T-helper 2 cell treated with Interferon-gamma antibody and Interleukin-4, amounts not matched to agents 5 μg/mL and 100 μg/mL, for 36 hours (primary cell): ENCODE data around the gene VSIG10L.
A peak's percentile ranks its signal among the peaks of the same experiment; 100 is the strongest.

Experiments
- DNase-seq: peaks from one replicate; pipeline ENCODE4 v3.0.0; 2021; ENCODE audit warnings: low spot score
- H3K27ac Mint-ChIP-seq: one replicate; pipeline ENCODE4 v1.8.0; 2021; ENCODE audit warnings: mild to moderate bottlenecking, mixed read lengths
- H3K27me3 Mint-ChIP-seq: one replicate; pipeline ENCODE4 v1.8.0; 2021; ENCODE audit warnings: low read depth, mixed read lengths
- H3K36me3 Mint-ChIP-seq: one replicate; pipeline ENCODE4 v1.8.0; 2021; ENCODE audit warnings: low read depth, mixed read lengths
- H3K4me1 Mint-ChIP-seq: one replicate; pipeline ENCODE4 v1.8.0; 2021; ENCODE audit warnings: low read depth, mixed read lengths
- H3K4me3 Mint-ChIP-seq: one replicate; pipeline ENCODE4 v1.8.0; 2022; ENCODE audit warnings: mild to moderate bottlenecking, moderate library complexity, mixed read lengths
- H3K9me3 Mint-ChIP-seq: one replicate; pipeline ENCODE4 v1.8.0; 2021; ENCODE audit warnings: mixed read lengths

The VSIG10L gene

DNA sequence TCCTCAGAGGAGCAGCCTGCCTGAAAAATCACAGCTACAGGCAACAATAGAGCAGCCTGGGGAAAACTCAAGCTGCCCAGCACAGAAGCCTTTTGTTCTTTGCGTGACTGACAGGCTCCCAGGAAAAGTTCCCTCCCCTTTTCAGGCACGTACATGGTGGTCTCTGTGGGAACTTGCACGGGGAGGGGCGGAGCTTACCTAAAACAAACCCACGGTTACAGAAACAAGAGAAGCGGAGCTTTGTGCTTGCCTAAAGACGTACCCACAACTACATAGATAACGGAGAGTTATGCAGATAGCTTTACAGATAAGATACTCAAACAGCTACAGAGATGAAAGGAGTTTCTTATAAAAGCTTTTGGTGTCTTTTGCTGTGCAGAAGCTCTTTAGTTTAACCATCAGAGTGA is 12.8 kb upstream of the VSIG10L start:
- Mint-ChIP-seq H3K27me3 (no peaks in the 10 kb centered on the region), H3K36me3 (peaks cover 46% of the 10 kb centered on the region), H3K4me3 (peak overlapping the region; percentile 72), H3K9me3 (no peaks in the 10 kb centered on the region), H3K4me1 (peaks cover 42% of the 10 kb centered on the region), H3K27ac (peak overlapping the region; percentile 89)
- DNase-seq, result peak; percentile 70

DNA sequence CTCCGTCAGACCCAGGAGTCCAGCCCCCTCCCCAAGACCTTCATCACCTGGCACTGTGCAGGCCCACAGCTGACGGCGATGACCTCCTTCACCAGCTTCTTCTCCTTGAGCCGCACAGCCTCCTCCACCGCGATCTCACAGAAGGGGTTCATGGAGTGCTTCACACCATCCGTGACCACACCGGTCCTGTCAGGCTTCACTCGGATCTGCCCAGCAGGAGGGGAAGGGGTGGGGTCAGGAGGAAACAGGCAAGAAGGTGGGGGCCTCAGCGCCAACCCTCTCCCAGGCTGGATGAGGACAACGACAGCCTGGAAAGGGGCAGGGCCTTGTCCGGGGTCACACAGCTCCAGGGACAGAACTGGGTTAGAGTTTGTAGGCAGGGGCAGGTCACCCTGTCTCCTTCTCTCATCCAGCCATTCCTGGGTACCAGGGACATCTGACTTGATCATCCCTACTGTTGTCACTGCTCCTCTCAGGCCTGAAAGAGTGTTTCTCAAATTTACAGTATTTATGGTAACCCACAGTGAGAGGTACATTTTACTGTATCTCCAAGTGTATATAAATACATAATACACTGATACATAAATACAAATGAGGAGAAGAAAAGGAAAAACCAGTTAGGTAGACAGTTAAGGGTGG is 12.3 kb upstream of the VSIG10L start:
- H3K27ac Mint-ChIP-seq, result peak overlapping the region; percentile 89
- H3K4me3 Mint-ChIP-seq, result peak overlapping the region; percentile 72
- H3K9me3 Mint-ChIP-seq, result no peaks in the 10 kb centered on the region
- peaks cover 42% of the 10 kb centered on the region for H3K36me3 Mint-ChIP-seq
- no peaks in the 10 kb centered on the region for H3K27me3 Mint-ChIP-seq
- no peak for DNase-seq
- peaks cover 37% of the 10 kb centered on the region for H3K4me1 Mint-ChIP-seq

GRCh38 chr19:51352783-51353360 is 10.9 kb upstream of the VSIG10L start:
- no peaks in the 10 kb centered on the region for H3K9me3 Mint-ChIP-seq
- no peak overlapping the region for H3K27ac Mint-ChIP-seq
- no peak for DNase-seq
- no peaks in the 10 kb centered on the region for H3K27me3 Mint-ChIP-seq
- H3K36me3 Mint-ChIP-seq, result peaks cover 40% of the 10 kb centered on the region
- no peak overlapping the region for H3K4me3 Mint-ChIP-seq
- peaks cover 32% of the 10 kb centered on the region for H3K4me1 Mint-ChIP-seq

- Mint-ChIP-seq H3K27me3 (no peaks in the 10 kb centered on the region), H3K9me3 (no peaks in the 10 kb centered on the region), H3K36me3 (peaks cover 43% of the 10 kb centered on the region), H3K4me3 (no peak overlapping the region), H3K27ac (peak overlapping the region; percentile 13), H3K4me1 (peaks cover 24% of the 10 kb centered on the region)
- no peak for DNase-seq
Measured at GRCh38 chr19:51351266-51351990, 9.5 kb upstream of the VSIG10L start.

- no peak overlapping the region for H3K4me3 Mint-ChIP-seq
- no peaks in the 10 kb centered on the region for H3K27me3 Mint-ChIP-seq
- peaks cover 41% of the 10 kb centered on the region for H3K36me3 Mint-ChIP-seq
- no peak overlapping the region for H3K27ac Mint-ChIP-seq
- no peak for DNase-seq
- H3K9me3 Mint-ChIP-seq, result no peaks in the 10 kb centered on the region
- H3K4me1 Mint-ChIP-seq, result peaks cover 16% of the 10 kb centered on the region
Measured at GRCh38 chr19:51347209-51347928, 5.4 kb upstream of the VSIG10L start.

DNA sequence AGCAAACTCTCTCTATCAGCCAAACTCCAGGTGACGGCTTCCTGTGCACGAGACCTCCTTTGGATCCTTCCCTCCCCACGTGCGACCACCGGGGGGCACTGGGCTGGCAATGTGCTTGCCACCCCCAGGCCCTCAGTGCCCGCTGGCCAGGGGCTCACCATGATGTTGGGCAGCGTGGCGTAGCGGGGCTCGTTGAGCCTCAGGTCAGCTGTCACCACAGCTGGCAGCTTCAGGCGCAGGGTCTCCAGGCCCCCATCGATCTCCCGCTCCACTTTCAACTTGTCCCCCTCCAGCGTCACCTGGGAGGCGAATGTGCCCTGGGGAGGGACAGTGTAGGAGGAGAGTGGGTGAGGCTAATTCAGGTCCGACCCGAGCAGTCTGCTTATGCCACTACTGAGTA is 4.8 kb upstream of the VSIG10L start:
- H3K4me1 Mint-ChIP-seq, result peaks cover 17% of the 10 kb centered on the region
- no peaks in the 10 kb centered on the region for H3K27me3 Mint-ChIP-seq
- H3K27ac Mint-ChIP-seq, result no peak overlapping the region
- no peak for DNase-seq
- peaks cover 34% of the 10 kb centered on the region for H3K36me3 Mint-ChIP-seq
- no peak overlapping the region for H3K4me3 Mint-ChIP-seq
- no peaks in the 10 kb centered on the region for H3K9me3 Mint-ChIP-seq

DNA sequence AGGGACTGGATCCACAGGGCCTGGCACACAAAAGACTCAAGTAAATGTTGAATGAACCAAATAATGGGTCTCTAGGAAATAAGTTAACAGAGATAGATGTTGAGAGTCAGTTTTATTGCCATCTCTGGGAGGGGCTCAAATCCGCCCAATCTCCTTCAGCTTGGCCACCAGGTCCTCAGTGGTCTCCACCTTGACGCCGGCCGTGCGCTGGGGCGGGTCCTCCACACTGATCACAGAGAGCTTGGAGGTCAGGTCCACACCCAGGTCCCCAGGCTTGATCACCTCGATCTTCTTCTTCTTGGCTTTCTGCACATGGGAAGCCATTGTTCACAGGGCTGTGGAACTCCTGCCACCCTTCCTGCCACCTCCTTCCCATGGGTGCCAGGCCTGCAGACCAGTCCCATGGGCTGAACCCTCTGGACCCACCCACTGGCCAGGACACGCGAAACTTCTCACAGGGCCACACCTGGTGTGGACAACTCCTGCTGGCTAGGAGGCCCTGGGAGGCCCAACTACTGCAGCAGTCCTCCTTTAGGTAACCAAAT is 3.2 kb upstream of the VSIG10L start:
- Mint-ChIP-seq H3K4me1 (peaks cover 17% of the 10 kb centered on the region), H3K27me3 (no peaks in the 10 kb centered on the region), H3K4me3 (no peak overlapping the region), H3K9me3 (no peaks in the 10 kb centered on the region), H3K36me3 (peaks cover 21% of the 10 kb centered on the region), H3K27ac (no peak overlapping the region)
- DNase-seq, result no peak

GRCh38 chr19:51342631-51343569 is 961 bp upstream of the VSIG10L start:
- H3K9me3 Mint-ChIP-seq, result no peaks in the 10 kb centered on the region
- H3K27me3 Mint-ChIP-seq, result no peaks in the 10 kb centered on the region
- H3K4me3 Mint-ChIP-seq, result no peak overlapping the region
- no peak for DNase-seq
- H3K27ac Mint-ChIP-seq, result peak overlapping the region; percentile 3
- H3K36me3 Mint-ChIP-seq, result peaks cover 18% of the 10 kb centered on the region
- H3K4me1 Mint-ChIP-seq, result peaks cover 26% of the 10 kb centered on the region

DNA sequence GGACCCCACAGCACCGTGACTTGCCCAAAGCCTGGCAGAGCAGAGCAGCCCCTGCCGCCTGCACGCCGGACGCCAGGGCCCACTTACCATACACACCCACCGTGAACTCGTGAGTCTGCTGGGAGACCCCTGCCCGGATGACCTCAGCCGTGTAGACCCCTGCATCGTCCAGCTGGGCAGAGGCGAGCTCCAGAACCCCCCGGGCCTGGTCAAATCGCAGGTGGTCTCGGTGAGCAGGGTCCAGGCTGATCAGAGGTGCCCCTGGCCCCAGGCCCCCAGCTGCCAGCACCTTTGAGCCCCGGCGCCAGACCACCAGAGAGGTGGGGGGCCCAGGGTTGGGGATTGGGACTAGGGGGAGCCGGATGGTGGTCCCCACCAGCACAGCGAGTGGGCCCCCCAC is 873 bp downstream of the VSIG10L start:
- Mint-ChIP-seq H3K36me3 (peaks cover 10% of the 10 kb centered on the region), H3K27ac (peak overlapping the region; percentile 62), H3K9me3 (no peaks in the 10 kb centered on the region), H3K27me3 (no peaks in the 10 kb centered on the region), H3K4me1 (peaks cover 26% of the 10 kb centered on the region), H3K4me3 (peak overlapping the region; percentile 79)
- DNase-seq, result no peak

DNA sequence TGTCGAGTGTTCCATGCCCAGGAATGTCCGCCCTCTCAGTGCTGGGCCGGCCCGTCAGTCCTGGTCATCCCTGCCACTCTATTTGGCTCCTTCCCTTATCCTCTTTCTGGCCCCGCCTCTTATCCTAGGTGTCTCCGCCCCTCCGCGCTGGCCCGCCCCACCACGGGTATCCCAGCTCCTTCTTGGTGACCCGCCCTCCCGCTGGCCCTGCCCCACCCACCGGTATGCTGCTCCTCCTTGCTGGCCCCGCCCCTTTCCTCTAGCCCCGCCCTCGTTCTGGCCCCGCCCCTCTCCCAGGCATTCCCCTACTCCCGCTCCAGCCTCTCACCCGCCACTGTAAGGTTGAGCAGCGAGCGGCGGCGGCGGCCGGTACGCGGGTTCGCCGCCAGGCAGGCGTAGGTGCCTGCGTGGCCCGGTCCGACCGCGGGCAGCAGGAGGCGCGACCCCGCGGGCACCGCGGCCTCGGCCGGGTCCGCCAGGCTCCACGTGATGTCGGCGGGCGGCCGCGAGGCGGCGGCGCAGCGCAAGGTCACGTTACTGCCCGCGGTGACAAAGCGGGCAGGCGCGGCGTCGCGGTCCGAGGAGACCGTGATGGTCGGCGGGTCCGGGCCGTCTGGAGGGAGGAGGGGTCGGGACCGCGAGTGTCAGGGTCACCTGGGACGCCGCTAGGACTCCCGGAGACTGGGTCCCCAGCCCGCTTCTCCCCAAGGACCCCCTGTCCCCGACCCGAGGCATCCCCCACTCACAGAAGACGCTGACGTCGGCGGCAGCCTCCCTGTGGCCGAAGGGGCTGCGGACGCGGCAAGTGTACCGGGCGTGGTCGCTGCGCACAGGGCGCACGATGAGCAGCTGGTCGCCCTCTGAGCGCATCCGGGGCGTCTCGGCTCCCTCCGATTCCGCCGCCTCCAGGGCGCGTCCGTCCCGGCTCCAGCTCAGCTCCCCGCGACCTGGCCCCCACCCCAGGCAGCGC is 2.0 kb downstream of the VSIG10L start:
- peaks cover 26% of the 10 kb centered on the region for H3K4me1 Mint-ChIP-seq
- H3K4me3 Mint-ChIP-seq, result peak overlapping the region; percentile 91
- peak; percentile 94 for DNase-seq
- H3K27ac Mint-ChIP-seq, result peak overlapping the region; percentile 89
- no peaks in the 10 kb centered on the region for H3K9me3 Mint-ChIP-seq
- peaks cover 5% of the 10 kb centered on the region for H3K36me3 Mint-ChIP-seq
- no peaks in the 10 kb centered on the region for H3K27me3 Mint-ChIP-seq

- no peak for DNase-seq
- H3K4me1 Mint-ChIP-seq, result peaks cover 24% of the 10 kb centered on the region
- H3K36me3 Mint-ChIP-seq, result peaks cover 2% of the 10 kb centered on the region
- peak overlapping the region; percentile 91 for H3K4me3 Mint-ChIP-seq
- H3K27me3 Mint-ChIP-seq, result no peaks in the 10 kb centered on the region
- peak overlapping the region; percentile 89 for H3K27ac Mint-ChIP-seq
- H3K9me3 Mint-ChIP-seq, result no peaks in the 10 kb centered on the region
Measured at GRCh38 chr19:51339313-51339686, 2.6 kb downstream of the VSIG10L start.

GRCh38 chr19:51338563-51339312 is 3.2 kb downstream of the VSIG10L start:
- Mint-ChIP-seq H3K27me3 (no peaks in the 10 kb centered on the region), H3K36me3 (peaks cover 2% of the 10 kb centered on the region), H3K9me3 (no peaks in the 10 kb centered on the region), H3K27ac (peak overlapping the region; percentile 89), H3K4me3 (peak overlapping the region; percentile 91), H3K4me1 (peaks cover 22% of the 10 kb centered on the region)
- peak; percentile 84 for DNase-seq
